Upper lobe of left lung (tissue), 4 donors: ENCODE measurements around the gene BTG1.

Source experiments
- EP300 ChIP-seq, 4 donors: sonication (generic); formaldehyde crosslinking; IDR thresholded peaks; one replicate each; pipeline ENCODE4 v1.5.1; 2017; ENCODE audit warnings: antibody characterized with exemption in 4 of 4, control low read depth in 2 of 4
- POLR2A ChIP-seq, 4 donors: fragments of 450-650 bp; IDR thresholded peaks; one replicate each; pipeline ENCODE4 v1.5.1; 2016 to 2017; ENCODE audit warnings: antibody characterized with exemption in 4 of 4, mild to moderate bottlenecking in 2 of 4
- POLR2AphosphoS5 ChIP-seq, 2 donors: sonication (generic); formaldehyde crosslinking; IDR thresholded peaks; one replicate each; pipeline ENCODE4 v1.5.1; 2017; ENCODE audit warnings: antibody characterized with exemption in 2 of 2
- TF ChIP-seq, protein P1 (sequence below), 6 experiments: fragments of 450-650 bp in 4 of 6; fragments of 200-600 bp in 2 of 6; sonication (generic) in 2 of 6; IDR thresholded peaks; one replicate each; pipeline ENCODE4 v1.5.1; 2016 to 2019; ENCODE audit warnings: antibody characterized with exemption in 6 of 6

DNA sequence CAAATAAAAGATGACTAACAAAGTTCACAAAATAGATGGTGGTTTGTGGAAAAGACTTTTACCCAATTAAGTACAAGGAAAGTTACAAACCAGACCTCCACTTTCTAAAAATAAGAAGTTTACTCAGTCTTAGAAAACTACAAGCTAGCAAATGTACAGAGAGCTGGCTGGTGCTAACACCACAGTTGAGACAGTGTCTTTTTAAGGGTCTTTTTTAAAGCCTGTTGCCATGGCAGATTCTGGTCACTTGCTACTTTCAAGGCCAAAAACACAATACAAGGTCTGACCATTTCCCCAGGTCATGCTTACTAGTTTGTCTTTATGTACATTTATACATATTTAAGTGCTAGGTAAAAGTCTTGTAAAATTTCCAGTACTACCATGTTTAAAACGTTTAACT is 2.4 kb downstream of the BTG1 start:
- TF ChIP-seq, protein P1, sequence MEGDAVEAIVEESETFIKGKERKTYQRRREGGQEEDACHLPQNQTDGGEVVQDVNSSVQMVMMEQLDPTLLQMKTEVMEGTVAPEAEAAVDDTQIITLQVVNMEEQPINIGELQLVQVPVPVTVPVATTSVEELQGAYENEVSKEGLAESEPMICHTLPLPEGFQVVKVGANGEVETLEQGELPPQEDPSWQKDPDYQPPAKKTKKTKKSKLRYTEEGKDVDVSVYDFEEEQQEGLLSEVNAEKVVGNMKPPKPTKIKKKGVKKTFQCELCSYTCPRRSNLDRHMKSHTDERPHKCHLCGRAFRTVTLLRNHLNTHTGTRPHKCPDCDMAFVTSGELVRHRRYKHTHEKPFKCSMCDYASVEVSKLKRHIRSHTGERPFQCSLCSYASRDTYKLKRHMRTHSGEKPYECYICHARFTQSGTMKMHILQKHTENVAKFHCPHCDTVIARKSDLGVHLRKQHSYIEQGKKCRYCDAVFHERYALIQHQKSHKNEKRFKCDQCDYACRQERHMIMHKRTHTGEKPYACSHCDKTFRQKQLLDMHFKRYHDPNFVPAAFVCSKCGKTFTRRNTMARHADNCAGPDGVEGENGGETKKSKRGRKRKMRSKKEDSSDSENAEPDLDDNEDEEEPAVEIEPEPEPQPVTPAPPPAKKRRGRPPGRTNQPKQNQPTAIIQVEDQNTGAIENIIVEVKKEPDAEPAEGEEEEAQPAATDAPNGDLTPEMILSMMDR (IDR thresholded peaks at IDR 0.05): no peak
- peak in 1 of 4 donors; percentile 14 for TF ChIP-seq POLR2A (IDR thresholded peaks at IDR 0.05)
- TF ChIP-seq EP300 (IDR thresholded peaks at IDR 0.05): no peak
- TF ChIP-seq POLR2AphosphoS5 (IDR thresholded peaks at IDR 0.05): no peak
